Measurements from ENCODE around the gene ASTN1. TPM values are rescaled to one million over a fixed set of nuclear protein-coding genes. Genes with fewer than 3 reads are reported as not detected.

Gene ASTN1
- total RNA-seq, 1 experiment from 2014 or later: not detected

GRCh38 chr1:176849281-176849680 is 315.2 kb downstream of the ASTN1 start:
- DNase-seq (ENCODE audit: low read depth, low spot score): no peak
- in situ Hi-C loops (cut with HindIII; ENCODE audit: low pct_unique_long_range_greater_than_20kb, low sequenced_read_pairs): no loop called here

GRCh38 chr1:176847052-176847451 is 317.5 kb downstream of the ASTN1 start:
- DNase-seq (ENCODE audit: low read depth, low spot score): no peak
- in situ Hi-C loops (cut with HindIII; ENCODE audit: low pct_unique_long_range_greater_than_20kb, low sequenced_read_pairs): no loop called here

- in situ Hi-C loops (cut with HindIII; ENCODE audit: low pct_unique_long_range_greater_than_20kb, low sequenced_read_pairs): no loop called here
- DNase-seq (ENCODE audit: low read depth, low spot score): peak; percentile 62
Measured at GRCh38 chr1:176843352-176844297, 320.9 kb downstream of the ASTN1 start.

- in situ Hi-C loops (cut with HindIII; ENCODE audit: low pct_unique_long_range_greater_than_20kb, low sequenced_read_pairs): no loop called here
- DNase-seq (ENCODE audit: low read depth, low spot score): no peak
Measured at GRCh38 chr1:176841238-176841637, 323.3 kb downstream of the ASTN1 start.

- DNase-seq (ENCODE audit: low read depth, low spot score): no peak
- in situ Hi-C loops (cut with HindIII; ENCODE audit: low pct_unique_long_range_greater_than_20kb, low sequenced_read_pairs): no loop called here
Measured at GRCh38 chr1:176839216-176839615, 325.3 kb downstream of the ASTN1 start.

- DNase-seq (ENCODE audit: low read depth, low spot score): no peak
- in situ Hi-C loops (cut with HindIII; ENCODE audit: low pct_unique_long_range_greater_than_20kb, low sequenced_read_pairs): no loop called here
Measured at GRCh38 chr1:176838276-176838995, 326.1 kb downstream of the ASTN1 start.

GRCh38 chr1:176837708-176838107 is 326.8 kb downstream of the ASTN1 start:
- in situ Hi-C loops (cut with HindIII; ENCODE audit: low pct_unique_long_range_greater_than_20kb, low sequenced_read_pairs): no loop called here
- no peak for DNase-seq (ENCODE audit: low read depth, low spot score)

GRCh38 chr1:176831150-176831549 is 333.4 kb downstream of the ASTN1 start:
- in situ Hi-C loops (cut with HindIII; ENCODE audit: low pct_unique_long_range_greater_than_20kb, low sequenced_read_pairs): no loop called here
- no peak for DNase-seq (ENCODE audit: low read depth, low spot score)

GRCh38 chr1:176829261-176829660 is 335.3 kb downstream of the ASTN1 start:
- DNase-seq (ENCODE audit: low read depth, low spot score): no peak
- in situ Hi-C loops (cut with HindIII; ENCODE audit: low pct_unique_long_range_greater_than_20kb, low sequenced_read_pairs): no loop called here

GRCh38 chr1:176826265-176826664 is 338.2 kb downstream of the ASTN1 start:
- DNase-seq (ENCODE audit: low read depth, low spot score): no peak
- in situ Hi-C loops (cut with HindIII; ENCODE audit: low pct_unique_long_range_greater_than_20kb, low sequenced_read_pairs): no loop called here

GRCh38 chr1:176820391-176821031 is 344.0 kb downstream of the ASTN1 start:
- no peak for DNase-seq (ENCODE audit: low read depth, low spot score)
- in situ Hi-C loops (cut with HindIII; ENCODE audit: low pct_unique_long_range_greater_than_20kb, low sequenced_read_pairs): no loop called here

- no peak for DNase-seq (ENCODE audit: low read depth, low spot score)
- in situ Hi-C loops (cut with HindIII; ENCODE audit: low pct_unique_long_range_greater_than_20kb, low sequenced_read_pairs): no loop called here
Measured at GRCh38 chr1:176816232-176816631, 348.3 kb downstream of the ASTN1 start.

GRCh38 chr1:176815621-176816020 is 348.9 kb downstream of the ASTN1 start:
- DNase-seq (ENCODE audit: low read depth, low spot score): no peak
- in situ Hi-C loops (cut with HindIII; ENCODE audit: low pct_unique_long_range_greater_than_20kb, low sequenced_read_pairs): no loop called here

GRCh38 chr1:176811511-176812288 is 352.8 kb downstream of the ASTN1 start:
- no peak for DNase-seq (ENCODE audit: low read depth, low spot score)
- in situ Hi-C loops (cut with HindIII; ENCODE audit: low pct_unique_long_range_greater_than_20kb, low sequenced_read_pairs): no loop called here

GRCh38 chr1:176809292-176809691 is 355.2 kb downstream of the ASTN1 start:
- no peak for DNase-seq (ENCODE audit: low read depth, low spot score)
- in situ Hi-C loops (cut with HindIII; ENCODE audit: low pct_unique_long_range_greater_than_20kb, low sequenced_read_pairs): no loop called here
